Right ventricle myocardium inferior (tissue), 1 donor: Measurements from ENCODE around the gene ZSWIM6. TPM values are rescaled to one million over a fixed set of nuclear protein-coding genes. Genes with fewer than 3 reads are reported as not detected.
A peak's percentile ranks its signal among the peaks of the same experiment; 100 is the strongest.

Experiments used
- ATAC-seq: fragments of 200-7000 bp; cut with Tn5 transposase; one replicate; pipeline ENCODE4 v1.9.1; 2020; ENCODE audit warnings: mild to moderate bottlenecking, moderate library complexity
- DNase-seq: peaks from one replicate; pipeline ENCODE4 v3.0.0; 2021; ENCODE audit errors: missing footprints
- intact Hi-C: fragments of 100-400 bp; cut with DNase I; formaldehyde crosslinking; loops from one replicate; pipeline ENCODE4 v1.11.0; 2022
- total RNA-seq: library from RNA; stranded (reverse); fragmentation: NEBNext Ultra II Directional; extraction: Animal tissue kit (Norgen Biotek cat#: 25700); gene quantifications from one replicate; pipeline ENCODE4 v1.2.1, GENCODE V29; 2021
- donor health status: DM: no; HTN: yes; CAD: no; lungs with severe emphysema.

The ZSWIM6 gene
- total RNA-seq, 1 donor from 2014 or later: 8.1 TPM

- intact Hi-C loops: loop anchor here (1.0 kb wide), 1 partner anchor 33 kb away; no protein-coding TSS in a partner anchor
- ATAC-seq (no peak), DNase-seq (no peak)
These were observed 3.1 kb upstream of the ZSWIM6 start for GRCh38 chr5:61328791-61329549.

GRCh38 chr5:61329550-61330128 lies 2.4 kb upstream of the ZSWIM6 start:
- ATAC-seq (no peak), DNase-seq (no peak)
- intact Hi-C loops: loop anchor here (2.0 to 10.0 kb wide), 3 partner anchors 167 to 603 kb away; partner anchors contain the start of genes ERCC8, NDUFAF2 and SMIM15

- ATAC-seq (no peak), DNase-seq (peak; percentile 68)
- intact Hi-C loops: loop anchor here (2.0 to 10.0 kb wide), 3 partner anchors 168 to 602 kb away; partner anchors contain the start of genes ERCC8, NDUFAF2 and SMIM15
These were observed 1.7 kb upstream of the ZSWIM6 start for GRCh38 chr5:61330341-61330844.

- intact Hi-C loops: loop anchor here (2.0 to 10.0 kb wide), 3 partner anchors 168 to 601 kb away; partner anchors contain the start of genes ERCC8, NDUFAF2 and SMIM15
- ATAC-seq (peak; percentile 52), DNase-seq (peak; percentile 92)
These were observed 1.1 kb upstream of the ZSWIM6 start for GRCh38 chr5:61330845-61331406.

GRCh38 chr5:61332358-61332749 lies 296 bp downstream of the ZSWIM6 start:
- ATAC-seq (no peak), DNase-seq (peak; percentile 81)
- intact Hi-C loops: loop anchor here (2.0 to 10.0 kb wide), 4 partner anchors 76 to 600 kb away; partner anchors contain the start of genes ERCC8 and NDUFAF2

- DNase-seq (peak; percentile 84), ATAC-seq (no peak)
- intact Hi-C loops: loop anchor here (2.0 to 10.0 kb wide), 4 partner anchors 76 to 599 kb away; partner anchors contain the start of genes ERCC8 and NDUFAF2
These were observed 828 bp downstream of the ZSWIM6 start for GRCh38 chr5:61332851-61333320.

- ATAC-seq (no peak), DNase-seq (peak; percentile 84)
- intact Hi-C loops: loop anchor here (2.0 to 10.0 kb wide), 4 partner anchors 75 to 599 kb away; partner anchors contain the start of genes ERCC8 and NDUFAF2
These were observed 1.4 kb downstream of the ZSWIM6 start for GRCh38 chr5:61333321-61333953.

GRCh38 chr5:61333954-61334867 lies 2.2 kb downstream of the ZSWIM6 start:
- DNase-seq: no peak
- intact Hi-C loops: loop anchor here (1.0 to 10.0 kb wide), 5 partner anchors 75 to 598 kb away; partner anchors contain the start of genes ERCC8 and NDUFAF2

GRCh38 chr5:61334868-61335615 lies 3.0 kb downstream of the ZSWIM6 start:
- ATAC-seq: no peak

More at GRCh38 chr5:61333954-61334867, 2.2 kb downstream of the ZSWIM6 start:
- ATAC-seq: no peak

GRCh38 chr5:61339764-61340163 lies 7.7 kb downstream of the ZSWIM6 start:
- intact Hi-C loops: loop anchor here (10.0 kb wide), 1 partner anchor 395 kb away; the partner anchor contains the start of genes ERCC8 and NDUFAF2
- ATAC-seq (no peak), DNase-seq (no peak)

More at GRCh38 chr5:61334868-61335615, 3.0 kb downstream of the ZSWIM6 start:
- intact Hi-C loops: loop anchor here (1.0 to 10.0 kb wide), 3 partner anchors 324 to 597 kb away; partner anchors contain the start of genes ERCC8 and NDUFAF2
- DNase-seq: no peak

GRCh38 chr5:61340775-61341361 lies 8.8 kb downstream of the ZSWIM6 start:
- no peak for ATAC-seq

GRCh38 chr5:61342071-61342501 lies 10.0 kb downstream of the ZSWIM6 start:
- no peak for DNase-seq
- ATAC-seq: no peak
- intact Hi-C loops: no loop called here

More at GRCh38 chr5:61340775-61341361, 8.8 kb downstream of the ZSWIM6 start:
- intact Hi-C loops: no loop called here
- DNase-seq: no peak

- DNase-seq (peak; percentile 66), ATAC-seq (peak; percentile 68)
- intact Hi-C loops: no loop called here
These were observed 12.3 kb downstream of the ZSWIM6 start for GRCh38 chr5:61344187-61344944.

GRCh38 chr5:61346511-61346910 lies 14.5 kb downstream of the ZSWIM6 start:
- intact Hi-C loops: no loop called here
- DNase-seq (no peak), ATAC-seq (no peak)

GRCh38 chr5:61347080-61347479 lies 15.0 kb downstream of the ZSWIM6 start:
- intact Hi-C loops: no loop called here
- DNase-seq (no peak), ATAC-seq (no peak)
